Measurements from ENCODE around the gene NFATC1.

NFATC1 gene

DNA sequence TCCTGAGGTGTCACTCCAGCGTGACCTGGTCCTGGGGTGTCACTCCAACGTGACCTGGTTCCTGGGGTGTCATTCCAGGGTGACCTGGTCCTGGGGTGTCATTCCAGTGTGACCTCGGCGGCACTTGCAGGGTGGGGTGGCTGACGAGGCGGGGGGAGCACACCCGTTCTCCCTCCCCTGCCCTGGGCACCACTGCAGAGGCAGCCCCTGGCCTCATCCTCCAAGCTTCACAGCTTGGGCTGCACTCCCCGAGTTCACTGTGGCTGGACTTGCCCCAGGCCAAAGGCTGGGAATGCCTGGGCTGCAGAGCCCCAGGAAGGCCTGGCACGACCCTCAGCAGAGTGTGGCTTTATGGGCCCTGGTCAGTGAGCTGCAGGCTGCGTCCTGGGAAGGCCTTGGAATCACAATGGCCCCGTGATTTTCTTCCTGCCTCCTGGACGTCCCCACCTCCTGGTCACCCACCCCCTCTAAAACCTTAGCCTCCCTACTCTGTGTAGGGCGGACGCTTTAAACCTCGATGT lies 88.3 kb downstream of the NFATC1 start:
- H3K27ac ChIP-seq (ENCODE audit: low read depth, low read length, poor library complexity, severe bottlenecking), result peak overlapping the region; percentile 99

DNA sequence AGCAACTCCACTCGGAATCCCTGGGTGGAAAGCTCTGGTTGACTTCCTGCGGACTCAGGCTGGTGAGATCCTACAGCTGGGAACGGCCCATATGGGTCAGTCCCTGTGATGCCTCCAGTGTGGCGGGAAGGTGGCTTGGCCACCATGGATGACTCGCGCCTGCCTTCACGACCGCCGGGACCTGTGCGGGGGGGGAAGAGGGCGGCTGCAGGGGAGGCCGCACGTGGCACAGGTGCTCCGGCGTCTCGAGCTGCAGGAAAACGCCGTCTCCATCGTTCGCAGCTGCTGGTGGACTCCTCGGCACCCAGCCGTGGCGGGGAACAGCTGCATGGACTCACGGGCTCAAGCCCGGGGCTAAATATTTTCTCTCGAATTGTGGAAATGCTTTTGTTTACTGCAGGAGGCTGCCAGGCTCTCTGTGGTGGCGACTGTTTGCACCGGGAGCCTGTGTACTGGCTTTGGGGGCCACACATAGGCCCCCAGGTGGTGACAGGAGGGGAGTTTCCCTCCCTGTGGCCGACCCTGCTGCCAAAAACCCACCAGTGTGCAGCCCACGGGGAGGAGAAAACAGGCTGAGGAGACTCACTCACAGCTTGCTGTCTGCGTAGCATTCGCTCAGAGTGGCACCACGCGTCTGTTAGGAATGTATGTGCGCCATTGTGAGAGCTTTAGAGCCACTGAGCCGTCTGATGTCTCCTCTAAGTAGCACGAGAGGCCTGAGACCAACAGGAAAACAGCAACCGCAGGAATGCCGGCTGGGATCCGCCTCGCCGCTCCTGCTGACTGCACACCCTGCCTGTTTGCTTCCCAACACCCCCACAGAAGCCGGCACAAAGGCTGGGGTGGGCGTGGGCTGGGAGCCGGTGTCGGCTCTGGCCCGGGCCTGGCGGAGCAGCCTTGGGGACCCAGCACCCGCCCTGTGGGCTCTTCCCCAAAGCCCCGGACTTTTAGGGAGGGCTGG lies 89.2 kb downstream of the NFATC1 start:
- Histone ChIP-seq H3K36me3 (ENCODE audit: insufficient read depth, low read length) (peaks cover 40% of the 10 kb centered on the region), H3K9ac (ENCODE audit: low read length) (peak overlapping the region; percentile 86), H3K4me3 (ENCODE audit: low read depth, low read length, poor library complexity, severe bottlenecking) (peak overlapping the region; percentile 19), H3K4me1 (ENCODE audit: insufficient read depth, low read length, severe bottlenecking) (peaks cover 64% of the 10 kb centered on the region), H3F3A (ENCODE audit: insufficient read depth, low read length) (0 out of 2 replicates have a peak, but pooled peaks cover 4% of the 10 kb centered on the region), H3K9me3 (ENCODE audit: low read length) (no peaks in the 10 kb centered on the region), H3K4me2 (ENCODE audit: low read length) (peak overlapping the region; percentile 69), H3K9me2 (ENCODE audit: low read depth, low read length) (no peaks in the 10 kb centered on the region), H3K79me2 (ENCODE audit: insufficient read depth, low read length) (no peaks in the 10 kb centered on the region), H4K20me1 (ENCODE audit: insufficient read depth, low read length) (no peaks in the 10 kb centered on the region), H3K27me3 (ENCODE audit: insufficient read depth, low read length) (no peaks in the 10 kb centered on the region), H2AFZ (ENCODE audit: low read length) (no peak overlapping the region), H3K27ac (ENCODE audit: low read depth, low read length, poor library complexity, severe bottlenecking) (peak overlapping the region; percentile 99)
- TF ChIP-seq, protein P1, sequence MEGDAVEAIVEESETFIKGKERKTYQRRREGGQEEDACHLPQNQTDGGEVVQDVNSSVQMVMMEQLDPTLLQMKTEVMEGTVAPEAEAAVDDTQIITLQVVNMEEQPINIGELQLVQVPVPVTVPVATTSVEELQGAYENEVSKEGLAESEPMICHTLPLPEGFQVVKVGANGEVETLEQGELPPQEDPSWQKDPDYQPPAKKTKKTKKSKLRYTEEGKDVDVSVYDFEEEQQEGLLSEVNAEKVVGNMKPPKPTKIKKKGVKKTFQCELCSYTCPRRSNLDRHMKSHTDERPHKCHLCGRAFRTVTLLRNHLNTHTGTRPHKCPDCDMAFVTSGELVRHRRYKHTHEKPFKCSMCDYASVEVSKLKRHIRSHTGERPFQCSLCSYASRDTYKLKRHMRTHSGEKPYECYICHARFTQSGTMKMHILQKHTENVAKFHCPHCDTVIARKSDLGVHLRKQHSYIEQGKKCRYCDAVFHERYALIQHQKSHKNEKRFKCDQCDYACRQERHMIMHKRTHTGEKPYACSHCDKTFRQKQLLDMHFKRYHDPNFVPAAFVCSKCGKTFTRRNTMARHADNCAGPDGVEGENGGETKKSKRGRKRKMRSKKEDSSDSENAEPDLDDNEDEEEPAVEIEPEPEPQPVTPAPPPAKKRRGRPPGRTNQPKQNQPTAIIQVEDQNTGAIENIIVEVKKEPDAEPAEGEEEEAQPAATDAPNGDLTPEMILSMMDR (IDR thresholded peaks at IDR 0.05; ENCODE audit: low read length), result 0 out of 2 replicates have a peak, but pooled peaks have one; percentile 9
- TF ChIP-seq EZH2 (IDR thresholded peaks at IDR 0.05; ENCODE audit: borderline replicate concordance, low read length), result no peak

More for the DNA sequence above, 88.3 kb downstream of the NFATC1 start:
- H3K4me2 ChIP-seq (ENCODE audit: low read length), result peak overlapping the region; percentile 69; the same call in 1 of the 2 replicates
- no peak overlapping the region for H2AFZ ChIP-seq (ENCODE audit: low read length)
- peak overlapping the region; percentile 86 for H3K9ac ChIP-seq (ENCODE audit: low read length)
- H3K79me2 ChIP-seq (ENCODE audit: insufficient read depth, low read length), result no peaks in the 10 kb centered on the region
- no peaks in the 10 kb centered on the region for H3K9me2 ChIP-seq (ENCODE audit: low read depth, low read length)
- no peak overlapping the region for H3K4me3 ChIP-seq (ENCODE audit: low read depth, low read length, poor library complexity, severe bottlenecking)
- H3K36me3 ChIP-seq (ENCODE audit: insufficient read depth, low read length), result peaks cover 38% of the 10 kb centered on the region
- H3F3A ChIP-seq (ENCODE audit: insufficient read depth, low read length), result 0 out of 2 replicates have a peak, but pooled peaks cover 4% of the 10 kb centered on the region
- no peaks in the 10 kb centered on the region for H3K27me3 ChIP-seq (ENCODE audit: insufficient read depth, low read length)
- H4K20me1 ChIP-seq (ENCODE audit: insufficient read depth, low read length), result no peaks in the 10 kb centered on the region
- peaks cover 55% of the 10 kb centered on the region for H3K4me1 ChIP-seq (ENCODE audit: insufficient read depth, low read length, severe bottlenecking)
- H3K9me3 ChIP-seq (ENCODE audit: low read length), result no peaks in the 10 kb centered on the region
- TF ChIP-seq, protein P1 (IDR thresholded peaks at IDR 0.05; ENCODE audit: low read length), result no peak
- TF ChIP-seq EZH2 (IDR thresholded peaks at IDR 0.05; ENCODE audit: borderline replicate concordance, low read length), result no peak

DNA sequence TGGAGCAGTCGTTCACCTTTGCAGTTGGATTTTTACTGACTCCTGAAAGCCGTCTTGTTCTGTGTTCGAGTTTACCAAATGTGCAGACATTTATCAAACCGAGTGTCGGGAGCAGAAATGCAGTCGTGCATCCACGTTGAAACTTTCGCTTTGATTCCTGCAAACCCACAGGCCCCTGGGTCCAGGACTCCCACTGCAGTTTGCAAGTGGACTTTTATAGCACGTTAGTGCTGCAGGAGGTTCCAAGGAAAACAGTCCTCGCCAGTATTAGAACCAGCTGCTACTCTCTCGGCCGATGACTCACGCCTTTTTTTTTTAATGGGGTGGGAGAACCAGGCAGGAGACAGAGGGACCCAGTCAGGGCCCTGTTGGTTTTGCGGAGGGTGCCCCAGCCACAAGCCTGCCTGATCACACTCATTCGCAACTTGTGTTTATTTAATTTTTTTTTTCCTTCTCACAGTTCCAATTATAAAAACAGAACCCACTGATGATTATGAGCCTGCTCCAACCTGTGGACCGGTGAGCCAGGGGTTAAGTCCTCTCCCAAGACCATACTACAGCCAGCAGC lies 90.1 kb downstream of the NFATC1 start:
- Histone ChIP-seq H3F3A (ENCODE audit: insufficient read depth, low read length) (0 out of 2 replicates have a peak, but pooled peaks cover 2% of the 10 kb centered on the region), H3K4me2 (ENCODE audit: low read length) (peak overlapping the region; percentile 69), H3K9me2 (ENCODE audit: low read depth, low read length) (no peaks in the 10 kb centered on the region), H3K9me3 (ENCODE audit: low read length) (no peaks in the 10 kb centered on the region), H3K9ac (ENCODE audit: low read length) (peak overlapping the region; percentile 86), H3K4me3 (ENCODE audit: low read depth, low read length, poor library complexity, severe bottlenecking) (peak overlapping the region; percentile 46), H3K27me3 (ENCODE audit: insufficient read depth, low read length) (no peaks in the 10 kb centered on the region), H4K20me1 (ENCODE audit: insufficient read depth, low read length) (no peaks in the 10 kb centered on the region), H3K27ac (ENCODE audit: low read depth, low read length, poor library complexity, severe bottlenecking) (peak overlapping the region; percentile 99), H2AFZ (ENCODE audit: low read length) (no peak overlapping the region), H3K79me2 (ENCODE audit: insufficient read depth, low read length) (no peaks in the 10 kb centered on the region), H3K36me3 (ENCODE audit: insufficient read depth, low read length) (peaks cover 49% of the 10 kb centered on the region), H3K4me1 (ENCODE audit: insufficient read depth, low read length, severe bottlenecking) (peaks cover 72% of the 10 kb centered on the region)
- TF ChIP-seq, protein P1 (IDR thresholded peaks at IDR 0.05; ENCODE audit: low read length), result no peak
- TF ChIP-seq EZH2 (IDR thresholded peaks at IDR 0.05; ENCODE audit: borderline replicate concordance, low read length), result no peak
